ENCODE measurements around the gene GMPR2. TPM values are rescaled to one million over a fixed set of nuclear protein-coding genes. Genes with fewer than 3 reads are reported as not detected.

GMPR2 gene
- polyA plus RNA-seq, 4 donors: 102 to 121 (median 118) TPM

- no peak for DNase-seq (ENCODE audit: low read depth in 4 of 4, low spot score in 3 of 4)
These were observed 16.7 kb downstream of the GMPR2 start for GRCh38 chr14:24249230-24250021.

- no peak for DNase-seq (ENCODE audit: low read depth in 4 of 4, low spot score in 3 of 4)
These were observed 17.6 kb downstream of the GMPR2 start for GRCh38 chr14:24250354-24250753.

- no peak for DNase-seq (ENCODE audit: low read depth in 4 of 4, low spot score in 3 of 4)
These were observed 19.2 kb downstream of the GMPR2 start for GRCh38 chr14:24251880-24252288.

GRCh38 chr14:24252289-24253124, 19.8 kb downstream of the GMPR2 start:
- DNase-seq (ENCODE audit: low read depth in 4 of 4, low spot score in 3 of 4): no peak

GRCh38 chr14:24253936-24254335, 21.2 kb downstream of the GMPR2 start:
- DNase-seq (ENCODE audit: low read depth in 4 of 4, low spot score in 3 of 4): no peak

- DNase-seq (ENCODE audit: low read depth in 4 of 4, low spot score in 3 of 4): no peak
These were observed 22.1 kb downstream of the GMPR2 start for GRCh38 chr14:24254630-24255392.

- DNase-seq (ENCODE audit: low read depth in 4 of 4, low spot score in 3 of 4): no peak
These were observed 22.7 kb downstream of the GMPR2 start for GRCh38 chr14:24255438-24255837.

- no peak for DNase-seq (ENCODE audit: low read depth in 4 of 4, low spot score in 3 of 4)
These were observed 23.4 kb downstream of the GMPR2 start for GRCh38 chr14:24255931-24256711.

GRCh38 chr14:24256960-24257359, 24.2 kb downstream of the GMPR2 start:
- no peak for DNase-seq (ENCODE audit: low read depth in 4 of 4, low spot score in 3 of 4)

- DNase-seq (ENCODE audit: low read depth in 4 of 4, low spot score in 3 of 4): no peak
These were observed 25.4 kb downstream of the GMPR2 start for GRCh38 chr14:24258119-24258518.

- DNase-seq (ENCODE audit: low read depth in 4 of 4, low spot score in 3 of 4): no peak
These were observed 26.0 kb downstream of the GMPR2 start for GRCh38 chr14:24258548-24259265.

GRCh38 chr14:24259282-24260025, 26.7 kb downstream of the GMPR2 start:
- DNase-seq (ENCODE audit: low read depth in 4 of 4, low spot score in 3 of 4): no peak

- DNase-seq (ENCODE audit: low read depth in 4 of 4, low spot score in 3 of 4): no peak
These were observed 27.5 kb downstream of the GMPR2 start for GRCh38 chr14:24260026-24260779.

- DNase-seq (ENCODE audit: low read depth in 4 of 4, low spot score in 3 of 4): no peak
These were observed 28.0 kb downstream of the GMPR2 start for GRCh38 chr14:24260780-24261157.

GRCh38 chr14:24261256-24261968, 28.7 kb downstream of the GMPR2 start:
- DNase-seq (ENCODE audit: low read depth in 4 of 4, low spot score in 3 of 4): no peak

- no peak for DNase-seq (ENCODE audit: low read depth in 4 of 4, low spot score in 3 of 4)
These were observed 29.2 kb downstream of the GMPR2 start for GRCh38 chr14:24261969-24262327.

- no peak for DNase-seq (ENCODE audit: low read depth in 4 of 4, low spot score in 3 of 4)
These were observed 30.3 kb downstream of the GMPR2 start, which contains the start of gene TGM1 for GRCh38 chr14:24262821-24263733. Gene TGM1, minus strand, starts transcription at chr14:24263177. Its CDS starts 825 bp downstream, at chr14:24262352.
